ENCODE results near the gene STARD8. TPM values are rescaled to one million over a fixed set of nuclear protein-coding genes. Genes with fewer than 3 reads are reported as not detected.
"Not testable (repeated sequence)": the region's sequence is repeated elsewhere in the genome, so short reads cannot be mapped to it uniquely, and the experiment has no call there.

STARD8 gene
- total RNA-seq, 2 experiments from 2014 or later: 0.34 to 0.55 TPM

DNA sequence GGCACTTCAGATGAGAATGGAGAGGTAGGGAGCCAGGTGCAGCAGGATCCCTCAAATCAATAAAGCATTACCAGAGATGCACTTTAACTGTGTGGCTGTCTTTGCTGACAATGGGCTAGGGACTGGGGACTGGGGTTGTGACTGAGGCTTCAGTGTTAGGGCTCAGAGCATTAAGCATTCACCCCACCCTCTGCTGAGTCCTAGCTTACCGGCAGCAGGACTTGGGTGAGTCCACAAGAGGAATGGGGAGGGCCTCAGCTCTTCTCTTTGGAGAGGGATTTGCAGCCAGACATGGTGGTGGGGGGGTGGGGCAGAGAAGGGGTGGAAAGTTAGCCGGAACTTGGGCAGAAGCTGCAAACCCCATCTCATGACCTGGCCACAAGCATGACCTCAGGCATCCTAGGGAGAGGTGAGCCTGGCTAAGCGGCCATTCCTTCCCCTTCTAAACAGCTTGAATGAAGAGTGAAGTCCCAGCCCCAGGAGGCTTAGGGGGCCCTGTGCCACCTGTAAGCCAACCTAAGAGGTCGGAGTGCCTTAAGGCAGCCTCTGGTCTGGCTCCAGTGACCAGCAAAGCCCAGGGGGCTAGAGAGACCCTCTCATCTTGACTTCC, 78.4 kb downstream of the STARD8 start:
- ATAC-seq: no peak
- CTCF ChIA-PET: no interaction called here
- Mint-ChIP-seq H3K27me3 (ENCODE audit: low read depth) (no peaks in the 10 kb centered on the region), H3K36me3 (ENCODE audit: low read depth) (no peaks in the 10 kb centered on the region), H3K9me3 (ENCODE audit: insufficient read depth) (no peaks in the 10 kb centered on the region), H3K4me3 (no peak overlapping the region), H3K4me1 (ENCODE audit: low read depth) (no peaks in the 10 kb centered on the region), H3K27ac (no peak overlapping the region)
- no peak for DNase-seq
- POLR2A ChIA-PET: no interaction called here

DNA sequence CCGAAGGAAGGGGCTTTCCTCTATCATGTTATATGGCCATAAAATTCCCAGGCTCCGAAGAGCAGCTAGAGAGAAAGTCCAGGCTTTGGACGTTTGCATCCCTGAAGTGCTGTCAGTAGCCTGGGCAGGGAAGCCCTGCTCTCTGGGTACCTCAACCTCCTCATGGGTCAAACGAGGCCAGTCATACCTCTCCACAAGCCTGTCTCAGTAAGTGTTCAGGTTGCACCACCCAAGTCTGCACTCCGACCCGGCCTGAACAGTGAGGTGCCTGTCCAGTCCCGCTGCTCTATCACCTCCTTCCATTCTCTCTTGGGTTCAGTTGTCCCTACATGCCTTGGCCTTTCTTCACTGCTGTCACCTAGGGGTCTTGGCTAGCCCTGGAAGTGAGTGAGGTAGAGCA, 78.9 kb downstream of the STARD8 start:
- Mint-ChIP-seq H3K4me3 (no peak overlapping the region), H3K4me1 (ENCODE audit: low read depth) (no peaks in the 10 kb centered on the region), H3K27ac (no peak overlapping the region), H3K36me3 (ENCODE audit: low read depth) (no peaks in the 10 kb centered on the region), H3K27me3 (ENCODE audit: low read depth) (no peaks in the 10 kb centered on the region), H3K9me3 (ENCODE audit: insufficient read depth) (no peaks in the 10 kb centered on the region)
- CTCF ChIA-PET: no interaction called here
- POLR2A ChIA-PET: no interaction called here
- ATAC-seq (no peak), DNase-seq (no peak)

DNA sequence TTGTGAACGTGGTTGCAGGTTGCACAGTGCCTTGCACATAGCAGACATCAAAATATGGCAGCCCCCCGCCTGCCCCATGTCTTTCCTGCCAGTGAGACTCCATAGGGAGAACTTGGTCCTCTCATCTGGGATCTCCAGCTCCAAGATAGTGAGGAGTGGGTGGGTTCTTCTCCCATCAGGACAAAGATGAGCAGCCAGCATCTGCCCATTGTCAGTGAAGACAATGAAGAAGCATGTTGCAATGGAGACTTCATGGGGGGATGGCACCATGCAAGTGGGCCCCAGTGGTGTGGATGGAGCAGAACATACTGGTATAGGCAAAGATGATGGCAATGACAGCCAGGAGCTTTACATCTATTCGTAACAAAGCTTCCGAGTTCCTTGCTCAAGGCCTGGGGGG, 80.2 kb downstream of the STARD8 start:
- Mint-ChIP-seq H3K4me3 (no peak overlapping the region), H3K9me3 (ENCODE audit: insufficient read depth) (no peaks in the 10 kb centered on the region), H3K36me3 (ENCODE audit: low read depth) (no peaks in the 10 kb centered on the region), H3K27ac (no peak overlapping the region), H3K4me1 (ENCODE audit: low read depth) (no peaks in the 10 kb centered on the region), H3K27me3 (ENCODE audit: low read depth) (no peaks in the 10 kb centered on the region)
- no peak for DNase-seq
- ATAC-seq: no peak
- POLR2A ChIA-PET: no interaction called here
- CTCF ChIA-PET: no interaction called here

DNA sequence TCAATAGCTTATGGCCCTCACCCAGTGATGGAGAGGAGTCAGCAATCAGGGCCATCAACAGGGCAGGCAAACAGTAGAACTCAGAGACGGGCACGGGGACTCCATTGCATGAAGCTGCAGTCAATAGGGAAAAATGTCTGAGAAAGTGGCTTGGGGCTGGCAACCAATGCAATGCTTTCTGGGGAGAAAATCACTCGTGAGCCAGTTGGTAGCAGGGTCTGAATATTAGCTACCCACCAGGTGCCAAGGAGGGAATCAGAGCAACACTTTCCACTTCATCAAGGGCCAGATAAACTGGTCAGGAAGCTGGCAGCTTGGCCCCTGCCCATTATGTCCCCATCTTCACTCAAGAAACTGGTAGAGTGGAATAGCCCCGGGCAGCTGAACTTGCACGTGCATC, 80.7 kb downstream of the STARD8 start:
- ChIA-PET POLR2A (no interaction called here), CTCF (no interaction called here)
- Mint-ChIP-seq H3K4me1 (ENCODE audit: low read depth) (peaks cover 2% of the 10 kb centered on the region), H3K36me3 (ENCODE audit: low read depth) (no peaks in the 10 kb centered on the region), H3K4me3 (no peak overlapping the region), H3K27me3 (ENCODE audit: low read depth) (no peaks in the 10 kb centered on the region), H3K9me3 (ENCODE audit: insufficient read depth) (no peaks in the 10 kb centered on the region), H3K27ac (no peak overlapping the region)
- ATAC-seq (no peak), DNase-seq (no peak)

DNA sequence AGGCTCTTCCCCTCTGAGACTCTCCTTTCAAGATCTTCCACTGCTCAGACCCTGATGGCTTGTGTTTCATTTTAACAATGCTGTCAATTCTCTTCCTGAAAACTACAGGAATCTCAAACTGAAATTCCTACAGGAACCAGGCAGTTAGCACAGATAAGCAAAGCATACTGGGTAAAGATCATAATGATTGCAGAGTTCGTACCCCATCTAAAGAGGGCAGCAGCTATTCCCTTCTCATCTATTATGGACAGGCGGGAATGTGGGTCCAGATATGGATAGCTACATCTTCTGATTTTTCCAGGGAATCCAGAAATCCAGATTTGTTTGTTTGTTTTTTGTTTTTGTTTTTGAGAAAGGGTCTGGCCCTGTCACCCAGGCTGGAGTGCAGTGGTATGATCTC, 83.8 kb downstream of the STARD8 start:
- Mint-ChIP-seq H3K9me3 (ENCODE audit: insufficient read depth) (no peaks in the 10 kb centered on the region), H3K4me3 (no peak overlapping the region), H3K4me1 (ENCODE audit: low read depth) (peaks cover 2% of the 10 kb centered on the region), H3K27me3 (ENCODE audit: low read depth) (no peaks in the 10 kb centered on the region), H3K36me3 (ENCODE audit: low read depth) (no peaks in the 10 kb centered on the region), H3K27ac (no peak overlapping the region)
- no peak for ATAC-seq
- ChIA-PET CTCF (interaction anchor here (0.9 kb wide), 1 partner anchor 93 kb away, joined by 3 read pairs; no protein-coding TSS in a partner anchor), POLR2A (interaction anchor here (0.6 kb wide), 1 partner anchor 39 kb away, joined by 3 read pairs; no protein-coding TSS in a partner anchor)
- DNase-seq: no peak

DNA sequence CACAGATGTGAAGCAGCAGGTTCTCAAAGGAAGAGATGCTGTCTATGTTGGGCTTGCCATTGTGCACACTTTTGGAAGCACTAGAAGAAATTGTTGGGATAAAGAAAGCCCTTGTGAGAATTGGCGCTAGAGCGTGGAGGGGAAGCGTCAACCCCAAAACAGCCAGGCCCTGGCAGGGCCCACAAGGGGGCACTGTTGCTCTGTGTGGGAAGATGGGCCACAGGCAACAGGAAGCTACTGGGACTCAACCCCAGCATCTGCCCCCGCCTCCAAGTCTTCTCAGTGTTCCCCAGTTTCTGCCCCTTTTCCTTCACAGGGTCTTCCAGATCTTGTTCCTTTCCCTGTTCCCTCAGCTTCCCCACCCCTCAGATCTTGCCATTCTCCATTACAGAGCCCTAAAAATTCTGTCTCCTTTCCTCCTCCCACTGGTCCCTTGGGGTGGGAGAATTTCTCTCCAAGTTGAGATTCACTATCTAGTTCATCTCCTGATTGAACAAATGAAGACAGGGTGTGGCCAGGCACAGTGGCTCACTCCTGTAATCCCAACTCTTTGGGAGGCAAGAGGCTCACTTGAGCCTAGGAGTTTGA, 85.5 kb downstream of the STARD8 start:
- no peak overlapping the region for H3K27ac Mint-ChIP-seq
- ATAC-seq (peak; percentile 64), DNase-seq (peak; percentile 69)
- H3K27me3 Mint-ChIP-seq (ENCODE audit: low read depth): no peaks in the 10 kb centered on the region
- no peak overlapping the region for H3K4me3 Mint-ChIP-seq
- H3K4me1 Mint-ChIP-seq (ENCODE audit: low read depth): peaks cover 2% of the 10 kb centered on the region
- ChIA-PET POLR2A (no interaction called here), CTCF (interaction anchor here (0.5 to 1.2 kb wide), 7 partner anchors 75 to 601 kb away, joined by 3 to 4 read pairs (median 3); partner anchors contain the start of gene EFNB1)
- H3K36me3 Mint-ChIP-seq (ENCODE audit: low read depth): no peaks in the 10 kb centered on the region
- no peaks in the 10 kb centered on the region for H3K9me3 Mint-ChIP-seq (ENCODE audit: insufficient read depth)

DNA sequence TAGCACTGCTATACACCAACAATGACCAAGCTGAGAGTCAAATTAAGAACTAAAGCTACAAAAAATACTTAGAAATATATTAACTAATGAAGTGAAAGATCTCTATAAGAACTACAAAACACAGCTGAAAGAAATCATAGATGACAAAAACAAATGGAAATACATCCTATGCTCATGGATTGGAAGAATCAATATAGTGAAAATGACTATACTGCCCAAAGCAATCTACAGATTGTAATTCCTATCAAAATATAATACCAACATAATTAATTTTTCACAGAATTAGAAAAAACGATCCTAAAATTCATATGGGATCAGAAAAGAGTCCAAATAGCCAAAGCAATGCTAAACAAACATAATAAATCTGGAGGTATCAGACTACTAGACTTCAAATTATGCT, 87.8 kb downstream of the STARD8 start:
- POLR2A ChIA-PET: no interaction called here
- CTCF ChIA-PET: no interaction called here
- peaks cover 2% of the 10 kb centered on the region for H3K4me1 Mint-ChIP-seq (ENCODE audit: low read depth)
- ATAC-seq (no peak), DNase-seq (no peak)
- no peaks in the 10 kb centered on the region for H3K36me3 Mint-ChIP-seq (ENCODE audit: low read depth)
- no peak overlapping the region for H3K4me3 Mint-ChIP-seq
- H3K27me3 Mint-ChIP-seq (ENCODE audit: low read depth): no peaks in the 10 kb centered on the region
- H3K9me3 Mint-ChIP-seq (ENCODE audit: insufficient read depth): no peaks in the 10 kb centered on the region
- no peak overlapping the region for H3K27ac Mint-ChIP-seq

DNA sequence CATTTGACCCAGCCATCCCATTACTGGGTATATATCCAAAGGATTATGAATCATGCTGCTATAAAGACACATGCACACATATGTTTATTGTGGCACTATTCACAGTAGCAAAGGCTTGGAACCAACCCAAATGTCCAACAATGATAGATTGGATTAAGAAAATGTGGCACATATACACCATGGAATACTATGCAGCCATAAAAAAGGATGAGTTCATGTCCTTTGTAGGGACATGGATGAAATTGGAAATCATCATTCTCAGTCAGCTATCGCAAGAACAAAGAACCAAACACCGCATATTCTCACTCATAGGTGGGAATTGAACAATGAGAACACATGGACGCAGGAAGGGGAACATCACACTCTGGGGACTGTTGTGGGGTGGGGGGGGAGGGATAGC, 94.4 kb downstream of the STARD8 start:
- H3K27ac Mint-ChIP-seq; DNase-seq; H3K4me1 Mint-ChIP-seq (ENCODE audit: low read depth); H3K4me3 Mint-ChIP-seq; H3K27me3 Mint-ChIP-seq (ENCODE audit: low read depth); POLR2A ChIA-PET; H3K36me3 Mint-ChIP-seq (ENCODE audit: low read depth); CTCF ChIA-PET; H3K9me3 Mint-ChIP-seq (ENCODE audit: insufficient read depth); ATAC-seq: not testable (repeated sequence)

DNA sequence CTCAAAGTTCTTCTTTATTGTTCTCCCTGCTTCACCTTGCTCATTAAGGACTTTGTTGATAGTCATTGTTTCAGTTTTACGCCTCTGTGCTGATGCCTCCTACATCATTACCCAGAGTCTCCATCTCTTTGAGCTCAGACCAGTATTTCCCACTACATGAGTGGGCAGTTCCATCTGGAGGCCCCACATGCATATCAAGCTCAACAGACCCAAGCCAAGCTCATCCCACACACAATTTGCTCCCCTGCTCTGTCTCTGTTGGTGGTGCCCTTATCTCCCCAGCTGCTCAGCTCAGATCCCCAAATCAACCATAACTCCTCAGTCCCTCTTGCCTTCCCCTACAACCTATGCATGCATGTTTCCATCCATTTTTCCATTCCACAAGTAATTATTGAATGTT, 96.3 kb downstream of the STARD8 start:
- DNase-seq (no peak), ATAC-seq (no peak)
- CTCF ChIA-PET: no interaction called here
- Mint-ChIP-seq H3K9me3 (ENCODE audit: insufficient read depth) (no peaks in the 10 kb centered on the region), H3K27me3 (ENCODE audit: low read depth) (no peaks in the 10 kb centered on the region), H3K4me3 (no peak overlapping the region), H3K36me3 (ENCODE audit: low read depth) (no peaks in the 10 kb centered on the region), H3K4me1 (ENCODE audit: low read depth) (no peaks in the 10 kb centered on the region), H3K27ac (no peak overlapping the region)
- POLR2A ChIA-PET: no interaction called here

DNA sequence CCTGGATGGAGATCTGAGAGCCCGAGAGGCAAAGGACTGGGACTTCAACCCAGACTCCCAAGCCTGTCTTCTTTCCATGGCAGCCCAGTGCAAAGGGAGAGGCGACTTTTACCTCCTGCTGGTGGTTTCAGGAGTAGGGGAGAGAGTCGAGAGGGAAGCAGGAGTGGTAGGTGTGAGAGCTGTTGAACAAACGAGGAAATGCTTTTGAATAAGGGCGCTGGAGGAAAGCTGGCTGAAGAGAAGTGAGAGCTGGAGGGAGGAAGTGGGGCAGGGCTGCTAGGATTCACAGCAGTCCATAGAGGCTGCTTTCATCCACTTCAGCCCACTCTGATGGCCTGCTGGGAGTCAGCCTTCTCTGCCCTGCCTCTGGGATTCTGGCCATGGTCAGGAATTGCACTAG, 99.5 kb downstream of the STARD8 start:
- ChIA-PET POLR2A (no interaction called here), CTCF (no interaction called here)
- H3K27me3 Mint-ChIP-seq (ENCODE audit: low read depth): no peaks in the 10 kb centered on the region
- no peak overlapping the region for H3K4me3 Mint-ChIP-seq
- H3K9me3 Mint-ChIP-seq (ENCODE audit: insufficient read depth): no peaks in the 10 kb centered on the region
- no peaks in the 10 kb centered on the region for H3K36me3 Mint-ChIP-seq (ENCODE audit: low read depth)
- no peaks in the 10 kb centered on the region for H3K4me1 Mint-ChIP-seq (ENCODE audit: low read depth)
- no peak overlapping the region for H3K27ac Mint-ChIP-seq
- DNase-seq: no peak
- ATAC-seq: no peak

DNA sequence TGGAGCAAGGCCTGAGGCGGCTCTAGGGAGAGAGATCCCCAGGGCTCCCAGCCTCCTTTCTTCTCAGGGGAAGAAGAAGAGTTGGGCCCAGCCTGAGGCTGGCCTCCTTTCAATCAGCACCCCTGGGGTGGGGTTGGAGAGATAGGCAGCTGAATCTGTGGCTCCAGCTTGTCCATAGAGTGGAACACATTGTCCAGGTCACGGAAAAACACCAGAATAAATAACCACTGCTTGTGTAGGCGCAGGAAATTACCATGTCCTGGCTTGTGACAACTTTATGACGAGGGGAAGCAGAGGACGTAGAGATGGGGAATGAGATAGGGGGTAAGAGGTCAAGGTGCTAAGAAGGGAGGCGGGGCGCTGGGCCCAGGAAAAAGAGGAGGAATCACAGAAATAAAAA, 100.6 kb downstream of the STARD8 start:
- no peak overlapping the region for H3K4me3 Mint-ChIP-seq
- H3K9me3 Mint-ChIP-seq (ENCODE audit: insufficient read depth): no peaks in the 10 kb centered on the region
- ChIA-PET CTCF (no interaction called here), POLR2A (no interaction called here)
- no peak overlapping the region for H3K27ac Mint-ChIP-seq
- H3K36me3 Mint-ChIP-seq (ENCODE audit: low read depth): no peaks in the 10 kb centered on the region
- no peaks in the 10 kb centered on the region for H3K4me1 Mint-ChIP-seq (ENCODE audit: low read depth)
- ATAC-seq: no peak
- no peaks in the 10 kb centered on the region for H3K27me3 Mint-ChIP-seq (ENCODE audit: low read depth)
- DNase-seq: no peak

DNA sequence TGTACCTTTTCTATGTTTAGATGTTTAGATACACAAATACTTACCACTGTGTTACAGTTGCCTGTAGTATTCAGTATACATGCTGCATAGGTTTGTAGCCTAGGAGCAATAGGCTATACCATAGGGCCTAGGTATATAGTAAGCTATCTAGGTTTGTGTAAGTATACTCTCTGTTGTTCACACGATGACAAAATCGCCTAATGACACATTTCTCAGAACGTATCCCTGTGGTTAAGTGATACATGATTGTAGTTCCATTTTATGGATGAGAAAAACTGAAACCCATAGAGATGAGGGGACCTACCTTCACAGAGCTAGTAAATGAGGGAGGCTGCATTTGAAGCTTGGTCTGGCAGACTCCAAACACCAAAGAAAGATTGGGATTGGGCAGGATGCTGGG, 102.0 kb downstream of the STARD8 start:
- Mint-ChIP-seq H3K9me3 (ENCODE audit: insufficient read depth) (no peaks in the 10 kb centered on the region), H3K4me3 (no peak overlapping the region), H3K4me1 (ENCODE audit: low read depth) (no peaks in the 10 kb centered on the region), H3K27ac (no peak overlapping the region), H3K36me3 (ENCODE audit: low read depth) (no peaks in the 10 kb centered on the region), H3K27me3 (ENCODE audit: low read depth) (no peaks in the 10 kb centered on the region)
- POLR2A ChIA-PET: no interaction called here
- CTCF ChIA-PET: interaction anchor here (0.8 kb wide), 1 partner anchor 11 kb away, joined by 3 read pairs; no protein-coding TSS in a partner anchor
- no peak for ATAC-seq
- no peak for DNase-seq

DNA sequence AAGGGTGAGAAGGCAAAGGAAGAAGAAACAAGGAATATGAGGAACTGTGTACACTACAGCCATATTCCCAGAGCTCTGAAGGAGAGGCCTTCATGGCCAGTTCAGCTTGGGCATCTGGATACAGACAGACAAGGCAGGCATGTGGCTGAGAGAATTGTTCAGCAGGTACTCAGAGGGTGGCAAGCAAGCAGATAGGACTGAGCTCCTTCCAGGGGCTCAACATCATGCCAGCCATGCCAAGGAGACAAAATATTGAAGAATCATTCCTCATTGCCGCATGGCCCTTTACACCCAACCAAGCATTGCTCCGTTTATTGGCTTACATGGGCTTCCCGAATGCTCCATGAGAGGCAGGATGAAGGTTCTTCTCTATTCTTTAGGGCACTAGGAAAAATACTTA, 102.8 kb downstream of the STARD8 start:
- ChIA-PET POLR2A (no interaction called here), CTCF (no interaction called here)
- Mint-ChIP-seq H3K4me3 (no peak overlapping the region), H3K36me3 (ENCODE audit: low read depth) (no peaks in the 10 kb centered on the region), H3K4me1 (ENCODE audit: low read depth) (no peaks in the 10 kb centered on the region), H3K27me3 (ENCODE audit: low read depth) (no peaks in the 10 kb centered on the region), H3K9me3 (ENCODE audit: insufficient read depth) (no peaks in the 10 kb centered on the region), H3K27ac (no peak overlapping the region)
- ATAC-seq (no peak), DNase-seq (no peak)
